ENCODE measurements around the gene CNGA1.
"Not testable (repeated sequence)": the region's sequence is repeated elsewhere in the genome, so short reads cannot be mapped to it uniquely, and the experiment has no call there.

The CNGA1 gene

DNA sequence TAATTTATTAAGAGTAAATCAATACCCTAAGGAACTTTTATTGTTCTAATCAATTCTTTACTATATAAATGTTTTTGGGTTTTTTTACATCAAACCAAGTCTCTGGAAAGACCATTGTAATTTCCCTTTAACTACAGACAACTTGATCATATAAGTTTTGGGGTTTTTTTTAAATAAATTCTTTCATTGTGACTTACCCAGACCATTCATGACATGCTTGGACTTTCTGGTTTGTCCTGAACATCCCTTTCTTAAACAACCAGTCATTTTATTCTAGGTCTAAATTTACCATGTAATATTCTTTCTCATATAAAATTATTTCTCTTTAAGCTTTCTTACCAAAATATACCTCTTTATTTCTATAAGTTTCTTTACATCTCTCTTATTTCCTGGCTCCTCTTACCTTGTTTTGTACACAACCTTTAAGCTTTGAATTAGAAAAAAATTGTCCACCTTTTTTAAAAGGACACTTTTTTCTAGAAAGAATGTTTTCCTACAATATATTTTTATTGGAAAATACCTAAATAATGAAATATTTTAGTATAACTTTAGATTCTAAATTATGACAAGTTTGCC is 8.4 kb downstream of the CNGA1 start:
- no peak for DNase-seq (ENCODE audit: low read depth)
- TF ChIP-seq, protein P1, sequence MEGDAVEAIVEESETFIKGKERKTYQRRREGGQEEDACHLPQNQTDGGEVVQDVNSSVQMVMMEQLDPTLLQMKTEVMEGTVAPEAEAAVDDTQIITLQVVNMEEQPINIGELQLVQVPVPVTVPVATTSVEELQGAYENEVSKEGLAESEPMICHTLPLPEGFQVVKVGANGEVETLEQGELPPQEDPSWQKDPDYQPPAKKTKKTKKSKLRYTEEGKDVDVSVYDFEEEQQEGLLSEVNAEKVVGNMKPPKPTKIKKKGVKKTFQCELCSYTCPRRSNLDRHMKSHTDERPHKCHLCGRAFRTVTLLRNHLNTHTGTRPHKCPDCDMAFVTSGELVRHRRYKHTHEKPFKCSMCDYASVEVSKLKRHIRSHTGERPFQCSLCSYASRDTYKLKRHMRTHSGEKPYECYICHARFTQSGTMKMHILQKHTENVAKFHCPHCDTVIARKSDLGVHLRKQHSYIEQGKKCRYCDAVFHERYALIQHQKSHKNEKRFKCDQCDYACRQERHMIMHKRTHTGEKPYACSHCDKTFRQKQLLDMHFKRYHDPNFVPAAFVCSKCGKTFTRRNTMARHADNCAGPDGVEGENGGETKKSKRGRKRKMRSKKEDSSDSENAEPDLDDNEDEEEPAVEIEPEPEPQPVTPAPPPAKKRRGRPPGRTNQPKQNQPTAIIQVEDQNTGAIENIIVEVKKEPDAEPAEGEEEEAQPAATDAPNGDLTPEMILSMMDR (IDR thresholded peaks at IDR 0.05; ENCODE audit: low read length, missing control alignments) = no peak

GRCh38 chr4:48005781-48006180 is 10.7 kb downstream of the CNGA1 start:
- TF ChIP-seq, protein P1 (IDR thresholded peaks at IDR 0.05; ENCODE audit: low read length, missing control alignments) = no peak
- no peak overlapping the region for H3K4me3 ChIP-seq (replicated peaks; ENCODE audit: low read depth, low read length)
- DNase-seq (ENCODE audit: low read depth) = no peak

More for the DNA sequence above, 8.4 kb downstream of the CNGA1 start:
- H3K4me3 ChIP-seq (replicated peaks; ENCODE audit: low read depth, low read length) = no peak overlapping the region

DNA sequence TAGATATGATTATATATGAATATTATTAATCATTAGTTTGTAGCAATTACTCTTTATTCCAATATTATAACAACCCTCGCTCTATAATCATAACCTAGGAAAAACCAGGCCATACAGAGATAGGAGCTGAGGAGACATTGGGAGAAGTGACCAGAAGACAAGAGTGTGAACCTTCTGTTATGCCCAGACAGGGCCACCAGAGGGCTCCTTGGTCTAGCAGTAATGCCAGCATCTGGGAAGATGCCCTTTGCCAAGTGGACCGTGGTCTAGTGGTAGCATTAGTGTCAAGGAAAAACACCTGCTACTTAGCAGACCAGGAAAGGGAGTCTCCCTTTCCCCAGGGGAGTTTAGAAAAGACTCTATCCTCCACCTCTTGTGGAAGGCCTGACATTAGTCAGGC is 12.9 kb downstream of the CNGA1 start:
- TF ChIP-seq, protein P1 (IDR thresholded peaks at IDR 0.05; ENCODE audit: low read length, missing control alignments) = peak; percentile 51
- H3K4me3 ChIP-seq (replicated peaks; ENCODE audit: low read depth, low read length) = not testable (repeated sequence)
- peak; percentile 56 for DNase-seq (ENCODE audit: low read depth)

DNA sequence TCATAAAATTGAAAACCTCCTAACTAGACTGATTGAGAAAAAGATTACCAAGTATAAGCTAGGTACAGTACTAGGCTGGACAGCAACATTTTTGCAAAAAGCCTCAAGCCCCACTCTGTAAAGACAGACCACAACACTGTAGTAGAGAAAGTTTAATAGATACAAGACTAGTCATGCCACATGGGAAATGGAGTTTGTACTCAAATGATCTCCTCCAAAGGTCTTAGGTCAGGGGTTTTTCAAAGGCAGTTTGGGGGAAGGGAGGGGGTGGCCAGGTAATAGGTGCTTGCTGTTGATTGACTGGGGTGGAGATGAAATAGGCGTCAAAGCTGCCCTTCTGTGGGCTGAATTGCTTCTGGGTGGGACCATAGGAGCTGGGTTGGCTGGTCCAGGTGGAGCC is 14.2 kb downstream of the CNGA1 start:
- no peak overlapping the region for H3K4me3 ChIP-seq (replicated peaks; ENCODE audit: low read depth, low read length)
- TF ChIP-seq, protein P1 (IDR thresholded peaks at IDR 0.05; ENCODE audit: low read length, missing control alignments) = no peak
- no peak for DNase-seq (ENCODE audit: low read depth)

DNA sequence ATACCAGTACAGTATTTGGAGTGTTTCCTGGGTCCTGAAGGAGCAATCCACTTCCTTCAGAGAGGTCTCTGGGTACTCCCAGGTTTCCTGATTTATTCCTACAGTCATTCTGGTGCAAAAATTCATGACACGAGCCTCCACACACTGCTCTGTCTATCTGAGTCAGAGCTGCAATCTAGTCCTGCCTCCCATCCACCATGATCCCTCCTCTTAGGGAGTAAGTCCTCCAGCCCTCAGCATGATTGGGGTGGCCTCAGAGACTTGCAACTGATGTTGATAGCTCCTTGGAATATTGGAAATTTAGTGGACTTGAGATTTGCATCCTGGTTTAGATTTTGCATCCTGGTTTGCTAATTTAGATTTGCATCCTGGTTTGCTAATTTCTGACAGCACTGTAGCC is 20.5 kb downstream of the CNGA1 start:
- DNase-seq (ENCODE audit: low read depth) = no peak
- TF ChIP-seq, protein P1 (IDR thresholded peaks at IDR 0.05; ENCODE audit: low read length, missing control alignments) = no peak
- no peak overlapping the region for H3K4me3 ChIP-seq (replicated peaks; ENCODE audit: low read depth, low read length)

GRCh38 chr4:47992475-47992874 is 24.0 kb downstream of the CNGA1 start:
- not testable (repeated sequence) for H3K4me3 ChIP-seq (replicated peaks; ENCODE audit: low read depth, low read length); DNase-seq (ENCODE audit: low read depth)

DNA sequence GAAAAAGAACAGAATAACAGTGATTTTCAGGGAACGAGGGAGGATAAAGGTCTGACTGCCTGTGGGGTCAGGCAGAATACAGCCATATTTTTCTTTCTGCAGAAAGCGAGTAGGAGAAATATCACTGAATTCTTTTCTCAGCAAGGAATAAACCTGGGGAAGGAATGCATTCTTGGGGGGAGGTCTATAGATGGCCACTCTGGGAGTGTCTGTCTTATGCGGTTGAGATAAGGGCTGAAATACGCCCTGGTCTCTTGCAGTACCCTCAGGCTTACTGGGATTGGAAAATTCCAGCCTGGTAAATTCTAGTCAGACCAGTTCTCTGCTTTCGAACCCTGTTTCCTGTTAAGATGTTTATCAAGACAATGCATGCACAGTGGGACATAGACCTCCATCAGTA is 26.3 kb downstream of the CNGA1 start:
- H3K4me3 ChIP-seq (replicated peaks; ENCODE audit: low read depth, low read length) = no peak overlapping the region
- DNase-seq (ENCODE audit: low read depth) = no peak
- TF ChIP-seq, protein P1 (IDR thresholded peaks at IDR 0.05; ENCODE audit: low read length, missing control alignments) = no peak
